ENCODE measurements around the gene PHF12. TPM values are rescaled to one million over a fixed set of nuclear protein-coding genes. Genes with fewer than 3 reads are reported as not detected.

The PHF12 gene
- 10 to 100 TPM in 11 of 12 donors, not detected in 1; 18.6 to 52.0 (median 28.9) TPM for polyA plus RNA-seq (ENCODE audit: insufficient read length in 12 of 12)
- long read RNA-seq, donor 1, partial matches to known transcripts = 10 of 15 reads
- long read RNA-seq, donor 1, other reads (novel, unspliced or antisense) = 0 of 15 reads
- long read RNA-seq, donor 2, partial matches to known transcripts = 0 of 3 reads
- long read RNA-seq, donor 2, other reads (novel, unspliced or antisense) = 0 of 3 reads
- long read RNA-seq, donor 3 = 0 reads
- long read RNA-seq, donor 4 = 0 reads
- long read RNA-seq, donor 5, full-length matches to known transcripts = 1 of 1 reads
- long read RNA-seq, donor 5, partial matches to known transcripts = 0 of 1 reads
- long read RNA-seq, donor 5, other reads (novel, unspliced or antisense) = 0 of 1 reads
- long read RNA-seq, donor 6, partial matches to known transcripts = 0 of 3 reads
- long read RNA-seq, donor 6, other reads (novel, unspliced or antisense) = 0 of 3 reads
- long read RNA-seq, donor 7, full-length matches to known transcripts = 3 of 3 reads
- long read RNA-seq, donor 7, partial matches to known transcripts = 0 of 3 reads
- long read RNA-seq, donor 7, other reads (novel, unspliced or antisense) = 0 of 3 reads
- long read RNA-seq, donor 8, full-length matches to known transcripts = 3 of 3 reads
- long read RNA-seq, donor 8, partial matches to known transcripts = 0 of 3 reads
- long read RNA-seq, donor 8, other reads (novel, unspliced or antisense) = 0 of 3 reads
- long read RNA-seq, donor 9, full-length matches to known transcripts = 2 of 2 reads
- long read RNA-seq, donor 9, partial matches to known transcripts = 0 of 2 reads
- long read RNA-seq, donor 9, other reads (novel, unspliced or antisense) = 0 of 2 reads
- long read RNA-seq, donor 10, full-length matches to known transcripts = 6 of 6 reads
- long read RNA-seq, donor 10, partial matches to known transcripts = 0 of 6 reads
- long read RNA-seq, donor 10, other reads (novel, unspliced or antisense) = 0 of 6 reads
- long read RNA-seq, donor 11, partial matches to known transcripts = 0 of 2 reads
- long read RNA-seq, donor 11, other reads (novel, unspliced or antisense) = 0 of 2 reads

DNA sequence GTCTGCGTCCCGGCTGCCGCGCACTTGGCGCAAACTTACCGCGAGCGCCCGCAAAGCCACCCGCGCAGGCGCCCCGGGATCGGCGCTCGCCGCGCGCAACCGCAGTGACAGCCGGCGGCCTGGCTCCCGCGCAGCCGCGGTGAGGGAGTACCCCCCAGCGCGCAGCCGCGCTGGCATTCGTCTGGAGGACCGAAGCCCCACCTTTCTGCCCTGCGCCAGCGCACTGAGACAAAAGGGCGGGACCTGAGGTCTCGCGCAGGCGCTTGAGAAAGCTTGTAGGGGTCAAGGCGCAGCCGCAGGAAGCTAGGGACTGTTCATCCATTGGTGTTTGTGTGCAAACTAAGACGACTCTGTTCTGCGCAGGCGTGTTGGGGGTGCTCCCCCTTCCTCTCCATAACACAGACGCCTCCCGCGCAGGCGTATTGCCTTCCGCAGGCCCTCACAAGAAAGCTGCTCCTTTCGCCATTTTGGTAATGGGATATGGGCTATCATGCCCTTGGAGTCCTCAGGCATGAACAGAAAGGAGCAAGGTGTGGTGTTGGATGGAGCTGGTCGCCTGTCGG lies at the start of gene PHF12:
Gene PHF12, minus strand, starts transcription at position 91 of the 563 bp plus-strand sequence. CDS start 558 bp downstream, outside the sequence.
- peak; percentile 100 for DNase-seq

DNA sequence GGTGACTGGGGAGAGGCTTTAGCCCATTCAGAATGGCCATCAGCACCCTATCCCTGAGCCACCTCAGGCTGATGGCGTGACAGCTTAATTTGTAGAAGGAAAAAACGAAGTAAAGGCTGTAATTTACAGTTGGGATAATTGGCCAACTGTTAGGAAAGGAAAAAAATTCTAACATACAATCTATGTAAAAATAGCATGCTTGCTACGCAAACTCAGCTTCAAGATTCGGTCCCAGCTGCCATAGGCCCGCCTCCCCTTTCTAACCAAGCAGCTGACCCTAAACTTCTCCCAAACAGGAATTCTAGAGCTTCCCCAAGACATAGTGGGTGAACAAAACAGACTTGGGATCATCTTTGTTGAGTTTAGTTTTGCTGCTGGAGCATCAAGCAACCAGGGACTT lies 49.7 kb upstream of the PHF12 start:
- no peak for DNase-seq

DNA sequence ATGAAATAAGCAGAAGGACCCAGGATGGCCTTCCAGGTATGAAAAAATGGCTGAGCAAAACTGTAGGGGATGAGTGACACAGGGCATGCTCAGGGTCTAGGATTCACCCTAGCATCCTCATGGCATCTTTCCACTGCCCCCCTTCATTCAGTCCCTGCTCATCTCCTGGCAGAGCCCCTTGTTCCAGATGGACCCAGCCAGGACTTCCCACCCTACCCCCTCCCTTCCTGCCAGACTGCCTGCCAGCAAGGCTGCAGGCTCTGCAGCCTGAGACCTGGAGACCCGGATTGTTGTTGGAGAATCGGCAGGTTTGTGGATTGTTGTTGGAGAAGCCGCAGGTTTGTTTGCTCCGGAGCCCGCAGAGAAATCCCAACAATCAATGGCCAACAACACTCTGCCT lies 47.9 kb upstream of the PHF12 start:
- no peak for DNase-seq

DNA sequence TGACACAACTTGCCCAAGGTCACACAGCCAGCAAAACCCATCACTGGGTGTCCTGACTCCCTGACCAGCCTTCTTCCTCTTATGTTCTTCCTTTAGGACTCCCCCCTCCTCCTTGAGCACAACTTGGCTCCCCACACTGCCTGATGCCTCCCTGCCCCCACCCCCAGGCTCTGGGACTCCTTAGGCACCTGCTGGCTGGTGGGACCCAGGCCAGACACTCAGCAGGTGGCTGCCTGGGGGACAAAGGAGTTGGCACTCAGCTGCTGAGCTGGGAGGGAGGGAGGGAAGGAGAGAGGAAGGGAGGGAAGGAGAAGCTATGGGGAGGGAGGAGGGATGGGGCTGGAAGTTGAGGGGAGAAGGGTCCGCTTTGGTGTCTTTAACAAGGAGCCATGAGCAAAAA lies 46.5 kb upstream of the PHF12 start:
- no peak for DNase-seq

DNA sequence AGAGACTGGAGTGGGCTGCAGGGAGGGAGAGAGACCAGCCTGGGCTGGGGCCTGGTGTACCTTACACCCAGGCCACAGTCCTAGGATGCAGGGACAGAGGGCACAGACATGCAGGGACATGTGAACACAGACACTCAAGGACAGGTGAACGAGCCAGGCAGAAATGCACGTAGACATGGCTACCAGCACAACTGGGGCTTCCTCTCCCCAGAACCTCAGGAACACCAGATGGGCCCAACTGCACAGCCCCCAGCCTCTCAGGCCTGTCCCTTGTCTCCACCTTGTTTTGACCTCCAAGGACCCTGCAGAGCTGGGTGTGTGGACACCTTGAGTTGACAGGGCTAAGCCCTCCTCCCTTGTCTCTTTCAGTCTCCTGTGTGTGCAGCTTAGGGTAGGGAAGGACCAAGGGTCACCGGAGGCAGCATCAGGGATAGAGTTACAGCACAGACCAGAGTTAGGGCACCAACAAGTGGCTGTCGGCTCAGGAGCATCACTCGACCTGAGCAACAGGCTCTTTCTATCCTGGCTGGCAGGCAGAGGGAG lies 45.3 kb upstream of the PHF12 start:
- DNase-seq = no peak

DNA sequence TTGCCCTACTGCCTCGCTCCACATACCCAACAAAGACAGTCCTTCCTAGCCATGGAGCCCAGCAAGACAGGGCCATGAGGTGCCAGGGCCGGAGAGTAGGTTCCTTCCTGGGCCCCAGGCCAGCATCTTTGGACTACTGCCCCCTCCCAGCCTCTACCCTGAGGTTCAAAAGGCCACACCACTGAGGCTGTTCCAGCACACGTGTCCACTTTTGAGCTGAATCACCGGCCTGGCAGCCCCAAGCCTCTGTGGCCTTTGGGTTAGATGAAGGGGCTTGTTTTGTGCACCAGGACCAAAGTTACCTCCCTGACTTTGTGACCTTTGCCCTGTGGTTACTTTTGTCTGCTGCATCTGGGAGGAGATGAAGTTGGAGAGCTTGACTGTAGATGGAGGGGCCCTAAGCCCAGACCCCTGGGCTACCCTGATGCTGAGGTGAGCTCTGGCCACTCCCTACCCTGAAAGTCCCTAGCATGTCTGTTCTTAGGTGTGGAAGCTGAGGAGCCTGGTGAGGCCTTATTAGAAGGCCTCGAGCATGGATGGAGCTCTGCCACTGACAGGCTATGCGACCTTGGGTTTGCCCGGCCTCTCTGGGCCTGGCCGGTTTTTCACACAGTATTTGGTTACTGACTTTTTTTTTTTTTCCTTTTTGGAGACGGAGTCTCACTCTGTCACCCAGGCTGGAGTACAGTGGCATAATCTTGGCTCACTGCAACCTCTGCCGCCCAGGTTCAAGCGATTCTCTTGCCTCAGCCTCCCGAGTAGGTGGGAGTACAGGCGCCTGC lies 42.5 kb upstream of the PHF12 start:
- DNase-seq = no peak

DNA sequence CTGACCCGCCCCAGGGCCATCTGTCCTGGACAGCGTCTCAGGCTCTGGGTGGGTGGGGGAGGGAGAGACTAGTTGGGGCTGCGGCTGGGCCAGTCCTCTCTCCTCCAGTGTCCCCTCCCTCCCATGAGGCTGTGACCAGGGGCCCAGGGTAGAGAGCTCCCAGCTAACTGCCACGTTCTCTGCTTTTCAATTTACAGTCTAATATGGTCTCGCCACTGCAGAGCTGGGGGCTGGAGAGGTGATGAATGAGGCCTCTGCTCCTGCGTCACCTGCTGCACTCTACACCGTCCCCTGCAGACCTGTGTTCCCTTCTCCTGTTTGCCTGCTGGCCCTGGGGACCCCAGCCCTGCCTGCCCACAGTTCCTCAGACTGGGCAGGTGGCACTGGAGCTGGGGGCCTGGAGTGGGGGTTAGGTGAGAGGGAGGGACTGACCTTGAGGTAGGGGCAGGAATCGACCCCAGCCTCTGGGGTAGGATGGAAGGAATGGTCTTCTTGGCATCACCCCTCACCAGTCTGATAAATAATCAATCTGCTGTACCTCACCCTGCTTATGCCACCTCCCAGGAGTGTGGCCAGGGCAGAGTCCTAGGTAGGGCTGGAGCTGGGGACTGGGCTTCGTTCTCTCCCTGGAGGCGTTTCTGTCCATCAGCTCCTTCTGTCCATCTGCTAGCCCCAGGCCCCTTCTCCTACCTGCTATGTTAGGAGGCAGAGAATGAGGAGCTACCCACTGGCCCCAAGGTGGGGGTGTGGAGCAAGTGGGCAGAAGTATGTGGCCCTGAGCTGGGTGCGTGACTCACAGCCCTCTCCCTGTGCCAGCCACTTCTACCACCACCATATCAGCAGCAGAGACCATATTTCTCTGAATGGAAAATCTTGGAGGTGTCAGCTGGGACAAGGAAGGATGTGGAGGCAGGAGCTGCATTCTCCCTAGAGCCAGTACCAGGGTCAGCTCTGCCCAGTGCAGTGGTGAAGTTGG lies 41.6 kb upstream of the PHF12 start:
- no peak for DNase-seq

DNA sequence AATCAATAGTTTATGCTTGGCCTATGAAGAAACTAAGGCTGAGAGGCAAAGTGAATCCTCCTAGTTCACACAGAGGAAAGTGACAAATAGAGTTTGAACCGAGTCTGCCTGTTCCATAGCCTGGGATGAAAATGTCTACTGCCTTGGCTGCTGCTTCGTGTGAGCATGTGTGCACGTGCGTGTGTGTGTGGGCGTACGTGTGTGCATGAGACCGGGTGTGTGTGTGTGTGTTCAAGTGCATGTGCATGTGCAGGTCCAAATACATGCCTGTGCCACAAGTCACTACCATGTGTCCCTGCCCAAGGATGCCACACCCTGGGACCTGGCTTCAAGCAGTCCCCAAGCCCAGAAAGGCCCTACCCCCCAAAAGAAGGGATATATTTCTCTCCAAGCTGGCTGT lies 40.9 kb upstream of the PHF12 start:
- DNase-seq = no peak

DNA sequence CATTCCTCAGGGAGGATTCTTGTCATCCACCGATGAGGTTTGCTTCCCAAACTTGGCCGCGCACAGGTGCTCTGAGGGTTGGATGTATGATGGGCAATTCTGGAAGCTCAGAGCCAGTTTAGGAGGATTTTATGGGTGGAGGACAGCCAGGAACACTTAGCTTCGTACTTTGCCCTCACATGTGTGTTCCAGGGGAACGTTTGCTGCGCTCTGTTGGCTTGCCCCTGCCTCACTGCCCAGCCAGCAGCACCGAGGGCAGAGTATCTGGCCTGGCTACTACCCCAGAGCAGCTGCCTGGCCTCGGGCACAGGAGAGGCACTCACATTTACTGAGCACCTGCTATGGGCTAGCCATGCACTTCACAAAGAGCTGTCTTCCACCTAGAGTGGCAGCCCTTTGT lies 40.5 kb upstream of the PHF12 start:
- no peak for DNase-seq

DNA sequence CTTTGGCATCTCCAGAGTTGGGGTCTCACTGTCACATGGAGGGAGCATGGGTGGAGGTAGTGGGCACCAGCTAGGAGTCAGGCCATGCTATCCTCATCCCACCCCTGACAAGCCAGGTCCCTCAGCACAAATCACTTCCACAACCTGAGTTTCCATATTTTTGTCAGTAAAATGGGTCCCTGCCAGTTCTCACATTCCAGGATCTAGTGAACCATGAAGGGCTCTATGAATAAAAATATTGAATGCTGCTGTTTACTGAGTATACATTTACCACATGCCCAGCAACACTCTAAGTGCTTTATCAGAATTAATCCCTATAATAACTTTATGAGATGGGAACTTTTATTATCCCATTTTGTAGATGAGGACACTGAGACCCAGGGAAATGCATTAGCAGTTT lies 37.7 kb upstream of the PHF12 start:
- no peak for DNase-seq

DNA sequence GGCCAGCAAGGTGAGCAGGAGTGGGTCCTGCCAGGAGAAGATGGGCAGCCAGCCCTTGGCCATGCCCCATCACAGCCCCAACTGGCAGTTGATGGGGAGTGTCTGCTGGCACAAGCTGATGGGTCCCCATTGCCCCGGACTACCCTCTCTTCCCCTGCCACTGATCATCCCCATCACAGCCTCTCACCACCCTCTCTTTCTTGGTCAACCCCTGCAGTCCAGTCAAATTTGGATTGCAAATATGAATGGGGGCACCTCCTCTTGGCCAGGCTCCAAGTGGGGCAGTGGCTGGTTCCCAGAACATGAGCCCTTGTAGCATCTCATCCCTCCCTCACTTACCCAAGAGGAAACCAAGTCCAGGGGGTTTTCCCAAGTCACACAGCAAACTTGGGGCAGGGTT lies 37.2 kb upstream of the PHF12 start:
- DNase-seq = no peak

DNA sequence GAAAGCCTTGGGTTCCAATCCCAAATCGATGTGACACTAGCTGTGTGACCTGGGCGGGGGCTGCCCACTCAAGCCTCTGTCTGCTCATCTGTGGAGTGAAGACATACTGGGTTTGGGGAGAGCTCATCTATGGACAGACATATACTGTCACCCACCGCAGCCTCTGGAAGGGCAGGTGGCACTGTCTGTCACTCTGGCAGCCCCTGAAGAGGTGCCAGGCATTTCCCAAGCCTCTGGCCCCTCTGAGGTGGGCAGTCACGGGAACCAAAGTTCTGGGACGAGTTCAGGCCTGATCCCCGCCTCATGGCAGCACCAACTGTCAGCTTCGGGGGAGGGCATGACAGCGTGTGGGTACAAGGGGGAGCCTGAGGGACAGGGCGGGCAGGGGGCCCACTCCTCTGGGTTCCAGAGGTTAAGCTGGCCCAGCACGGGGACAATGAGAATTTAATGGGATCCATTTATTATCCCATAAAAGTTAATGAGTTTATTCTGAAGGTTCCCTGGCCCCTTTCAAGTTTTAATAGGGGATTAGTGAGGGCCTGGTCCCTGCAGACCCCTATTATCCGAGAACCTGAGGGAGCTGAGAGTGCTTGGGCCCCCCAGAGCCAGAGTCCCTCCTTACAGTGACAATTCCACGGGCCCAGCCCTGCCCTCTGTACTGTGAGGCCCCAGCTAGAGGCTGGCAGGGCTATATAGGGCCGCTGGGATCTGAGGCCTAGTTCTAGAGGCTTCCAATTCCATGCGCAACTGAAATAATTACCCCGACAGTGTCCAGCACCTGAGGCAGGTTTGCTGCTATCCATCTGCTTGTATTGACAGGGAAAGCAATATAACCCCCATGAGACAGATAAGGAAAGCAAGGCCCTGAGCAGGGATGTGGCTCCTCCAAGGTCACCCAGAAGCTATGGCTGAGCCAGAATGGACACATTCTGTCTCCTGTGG lies 35.7 kb upstream of the PHF12 start:
- DNase-seq = no peak

DNA sequence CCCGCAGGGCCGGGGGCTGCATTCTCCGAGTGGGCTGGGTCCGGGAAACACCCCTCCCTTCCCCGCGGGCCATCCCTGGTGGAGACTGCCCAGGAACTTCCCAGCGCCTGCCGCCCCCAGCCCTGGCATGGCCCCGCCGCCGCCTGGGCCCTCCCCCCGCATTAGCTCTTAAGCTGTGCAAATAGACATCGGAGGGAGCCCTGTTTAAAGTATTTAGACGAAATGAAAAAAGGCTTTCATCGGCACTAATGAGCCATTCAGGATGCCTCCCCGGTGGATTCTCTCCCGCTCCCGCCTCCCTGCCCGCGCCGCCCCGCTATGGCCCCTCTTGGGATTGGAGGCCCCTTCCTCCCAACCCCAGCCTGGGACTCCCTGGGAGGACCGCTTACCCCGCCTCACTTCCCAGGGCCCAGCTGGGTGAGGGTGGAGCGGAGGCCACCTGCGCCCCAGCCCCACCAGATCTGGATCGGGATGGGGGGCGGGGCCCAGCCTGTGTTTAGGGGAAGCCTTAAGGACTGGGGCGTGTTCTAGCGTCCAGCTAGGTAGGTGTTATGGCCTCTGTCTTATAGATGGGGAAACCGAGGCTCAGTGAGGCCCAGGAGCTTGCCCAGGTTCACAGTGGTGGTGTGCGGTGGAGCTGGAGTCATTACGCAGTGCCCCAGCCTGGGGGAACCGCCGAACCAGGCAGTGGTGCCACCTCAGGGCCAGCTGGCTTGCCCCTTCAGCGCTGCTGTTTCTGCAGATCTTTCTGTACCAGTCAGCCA lies 34.8 kb upstream of the PHF12 start:
- DNase-seq = no peak

DNA sequence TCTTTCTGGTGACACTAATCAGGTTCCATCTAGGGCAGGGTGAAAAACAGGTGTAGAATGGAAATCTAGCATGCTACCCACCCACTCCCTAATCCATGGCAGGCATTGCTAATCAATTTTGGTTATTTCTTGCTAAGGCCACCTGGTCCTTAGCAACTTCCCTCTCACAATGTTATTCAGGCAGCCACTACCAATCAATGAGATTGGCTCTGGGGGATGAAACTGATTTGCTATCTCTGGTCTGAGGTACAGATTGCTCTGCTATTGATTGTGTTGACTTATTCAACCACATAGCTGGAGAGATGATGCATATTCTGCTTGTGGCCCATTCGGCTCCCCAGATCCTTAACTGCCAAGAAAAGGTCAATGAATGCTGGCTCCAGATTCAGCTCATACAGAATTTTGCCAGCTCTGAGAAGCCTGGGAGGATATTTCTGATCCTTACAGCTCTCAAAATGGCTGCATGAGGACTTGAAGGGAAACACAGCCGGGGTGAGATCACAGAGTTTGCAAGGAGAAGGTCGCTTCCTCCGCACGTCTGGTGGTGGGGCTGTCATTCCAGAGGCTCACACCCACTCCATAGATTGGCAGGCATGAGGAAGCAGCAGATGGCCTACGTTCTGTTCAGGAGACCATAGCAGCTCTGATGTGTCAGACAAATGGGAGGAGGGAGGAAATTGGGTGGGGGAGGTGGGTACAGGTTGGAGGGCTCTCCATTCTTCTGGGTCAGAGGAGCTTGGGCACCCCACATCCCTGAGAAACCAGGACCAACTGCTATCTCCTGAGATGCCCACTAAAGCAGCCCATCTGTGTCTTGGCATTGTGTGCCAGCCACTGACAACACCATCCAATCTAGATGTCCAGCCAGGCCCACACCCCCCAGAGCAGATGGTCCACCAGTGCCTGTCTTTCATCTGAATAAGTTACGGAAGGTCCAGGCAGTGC lies 32.2 kb upstream of the PHF12 start:
- DNase-seq = no peak

DNA sequence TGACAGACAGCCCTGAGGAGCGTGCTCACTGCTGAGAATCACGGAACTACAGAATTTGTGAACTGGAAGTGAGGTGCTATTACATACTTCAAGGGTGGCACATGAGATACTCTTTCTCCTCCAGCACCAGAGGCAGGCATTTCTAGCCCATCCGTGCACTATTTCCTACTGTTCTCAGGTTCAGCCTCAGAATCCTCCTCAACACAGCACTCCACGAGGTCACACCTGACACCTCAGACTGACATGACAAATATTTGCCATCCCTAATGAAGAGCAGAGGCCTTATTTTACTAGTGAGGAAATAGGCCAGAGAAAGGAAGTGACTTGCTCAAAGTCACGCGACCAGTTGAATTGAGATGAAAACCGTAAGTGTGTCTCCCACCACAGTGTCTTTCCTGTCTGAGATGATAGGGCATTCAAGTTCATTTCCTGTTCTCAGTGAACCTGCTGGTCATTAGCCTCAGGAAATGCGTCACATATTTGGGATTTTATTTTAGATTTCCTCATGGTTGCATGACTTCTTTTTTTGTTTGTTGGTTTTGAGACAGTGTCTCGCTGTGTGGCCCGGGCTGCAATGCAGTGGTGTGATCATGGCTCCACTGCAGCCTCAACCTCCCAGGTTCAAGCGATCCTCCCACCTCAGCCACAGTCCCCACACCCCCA lies 30.9 kb upstream of the PHF12 start:
- DNase-seq = no peak

DNA sequence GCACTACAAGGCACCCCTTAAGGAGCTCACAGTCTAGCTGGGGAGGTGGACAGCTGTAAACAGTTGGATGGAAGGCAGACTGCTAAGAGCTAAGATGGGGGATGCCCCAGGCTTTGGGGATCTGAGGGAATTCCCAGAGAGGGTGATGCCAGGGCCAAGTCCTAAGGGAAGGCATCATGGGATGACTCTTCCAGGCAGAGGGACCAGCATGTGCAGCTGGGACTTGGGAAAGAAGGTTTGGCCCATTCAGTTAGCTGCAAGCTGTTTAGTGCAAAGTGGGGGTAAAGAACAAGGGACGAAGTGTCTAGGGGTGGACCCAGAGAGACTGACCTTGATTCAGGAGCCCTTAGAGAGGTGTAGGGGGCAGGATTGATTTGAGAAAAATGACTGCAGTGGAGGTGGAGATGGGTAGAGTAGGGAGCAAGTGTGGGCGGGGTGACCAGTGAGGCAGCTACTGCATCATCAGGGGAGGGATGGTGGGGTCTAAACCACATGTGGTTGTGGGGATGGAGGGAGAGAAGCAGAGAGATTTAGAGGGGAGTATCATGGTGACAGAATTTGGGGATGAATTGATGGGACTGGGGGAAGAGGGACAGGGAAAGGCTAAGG lies 27.1 kb upstream of the PHF12 start:
- DNase-seq = no peak
